Uterus (tissue), 4 donors: Measurements from ENCODE around the gene TEX2. TPM values are rescaled to one million over a fixed set of nuclear protein-coding genes. Genes with fewer than 3 reads are reported as not detected.

ENCODE experiments used
- DNase-seq, 2 donors: peaks; one replicate each; pipeline ENCODE4 v3.0.0-alpha.2; 2019 to 2020
- H3K27ac ChIP-seq, 2 donors: fragments of 200-600 bp; sonication (generic); 1 replicate in 1 of 2; 2 replicates in 1 of 2; pipeline ENCODE4 v1.5.1; 2016 to 2018
- H3K27me3 ChIP-seq, 2 donors: fragments of 200-600 bp; sonication (generic); one replicate each; pipeline ENCODE4 v1.5.1; 2018 to 2019; ENCODE audit warnings: control low read depth in 1 of 2
- H3K36me3 ChIP-seq, 2 donors: fragments of 200-600 bp; sonication (generic); one replicate each; pipeline ENCODE4 v1.5.1; 2019; ENCODE audit warnings: control low read depth in 1 of 2
- H3K4me1 ChIP-seq, 2 donors: fragments of 200-600 bp; sonication (generic); one replicate each; pipeline ENCODE4 v1.5.1; 2018 to 2019; ENCODE audit warnings: control low read depth in 1 of 2
- H3K4me3 ChIP-seq, 2 donors: fragments of 200-600 bp; sonication (generic); 1 replicate in 1 of 2; 2 replicates in 1 of 2; pipeline ENCODE4 v1.5.1; 2018 to 2019; ENCODE audit warnings: mild to moderate bottlenecking in 1 of 2
- H3K9me3 ChIP-seq, 2 donors: fragments of 200-600 bp; sonication (generic); one replicate each; pipeline ENCODE4 v1.5.1; 2019; ENCODE audit warnings: control low read depth in 1 of 2
- POLR2A ChIP-seq, 2 donors: fragments of 450-650 bp; IDR thresholded peaks; one replicate each; pipeline ENCODE4 v1.6.1; 2016; ENCODE audit warnings: antibody characterized with exemption in 2 of 2, mild to moderate bottlenecking in 1 of 2, moderate library complexity in 1 of 2
- intact Hi-C: fragments of 100-400 bp; cut with DNase I; formaldehyde crosslinking; loops from one replicate; pipeline ENCODE4 v1.15.1; 2023; ENCODE audit warnings: low total_unique reads
- total RNA-seq, 4 donors: library from RNA; depleted of rRNA in 3 of 4; stranded (reverse); fragments of >200 nt in 3 of 4; gene quantifications; one replicate each; pipeline versions ENCODE4 v1.1.0 to v1.2.4, GENCODE V29; 2014 to 2023
- TF ChIP-seq, protein P1 (sequence below), 4 experiments: fragments of 200-600 bp in 2 of 4; fragments of 450-650 bp in 2 of 4; sonication (generic) in 2 of 4; IDR thresholded peaks; one replicate each; pipeline ENCODE4 v1.5.1; 2016 to 2019; ENCODE audit warnings: antibody characterized with exemption in 4 of 4, mild to moderate bottlenecking in 2 of 4, moderate library complexity in 1 of 4
- donor health status: DM: yes; HTN: yes; CAD: no.

TEX2 gene
- total RNA-seq, 4 donors from 2014 or later: 23.8 to 43.4 (median 35.6) TPM

DNA sequence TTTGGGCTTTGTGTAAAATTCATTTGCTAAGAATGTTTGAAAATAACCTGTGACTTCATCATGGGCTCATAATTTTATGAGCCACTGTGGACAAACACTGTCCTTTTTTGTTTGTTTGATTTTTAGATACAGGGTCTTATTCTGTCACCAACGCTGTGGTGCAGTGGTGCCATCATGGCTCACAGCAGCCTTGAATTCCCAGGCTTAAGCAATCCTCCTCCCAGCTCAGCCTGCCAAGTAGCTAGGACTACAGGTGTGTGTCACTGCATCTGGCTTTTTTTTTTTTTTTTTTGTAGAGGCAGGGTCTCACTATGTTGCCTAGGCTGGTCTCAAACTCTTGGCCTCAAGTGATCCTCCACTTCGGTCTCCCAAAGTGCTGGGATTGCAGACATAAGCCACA is 8.3 kb downstream of the TEX2 start:
- no peak for TF ChIP-seq POLR2A (IDR thresholded peaks at IDR 0.05)
- TF ChIP-seq, protein P1, sequence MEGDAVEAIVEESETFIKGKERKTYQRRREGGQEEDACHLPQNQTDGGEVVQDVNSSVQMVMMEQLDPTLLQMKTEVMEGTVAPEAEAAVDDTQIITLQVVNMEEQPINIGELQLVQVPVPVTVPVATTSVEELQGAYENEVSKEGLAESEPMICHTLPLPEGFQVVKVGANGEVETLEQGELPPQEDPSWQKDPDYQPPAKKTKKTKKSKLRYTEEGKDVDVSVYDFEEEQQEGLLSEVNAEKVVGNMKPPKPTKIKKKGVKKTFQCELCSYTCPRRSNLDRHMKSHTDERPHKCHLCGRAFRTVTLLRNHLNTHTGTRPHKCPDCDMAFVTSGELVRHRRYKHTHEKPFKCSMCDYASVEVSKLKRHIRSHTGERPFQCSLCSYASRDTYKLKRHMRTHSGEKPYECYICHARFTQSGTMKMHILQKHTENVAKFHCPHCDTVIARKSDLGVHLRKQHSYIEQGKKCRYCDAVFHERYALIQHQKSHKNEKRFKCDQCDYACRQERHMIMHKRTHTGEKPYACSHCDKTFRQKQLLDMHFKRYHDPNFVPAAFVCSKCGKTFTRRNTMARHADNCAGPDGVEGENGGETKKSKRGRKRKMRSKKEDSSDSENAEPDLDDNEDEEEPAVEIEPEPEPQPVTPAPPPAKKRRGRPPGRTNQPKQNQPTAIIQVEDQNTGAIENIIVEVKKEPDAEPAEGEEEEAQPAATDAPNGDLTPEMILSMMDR (IDR thresholded peaks at IDR 0.05): no peak
- no peaks in the 10 kb centered on the region for H3K9me3 ChIP-seq
- H3K27me3 ChIP-seq: no peaks in the 10 kb centered on the region
- H3K4me3 ChIP-seq: no peak overlapping the region
- no peaks in the 10 kb centered on the region for H3K36me3 ChIP-seq
- no peak overlapping the region for H3K27ac ChIP-seq
- H3K4me1 ChIP-seq: peaks cover 0 to 3% of the 10 kb centered on the region in 2 donors
- intact Hi-C loops: no loop called here
- no peak for DNase-seq

DNA sequence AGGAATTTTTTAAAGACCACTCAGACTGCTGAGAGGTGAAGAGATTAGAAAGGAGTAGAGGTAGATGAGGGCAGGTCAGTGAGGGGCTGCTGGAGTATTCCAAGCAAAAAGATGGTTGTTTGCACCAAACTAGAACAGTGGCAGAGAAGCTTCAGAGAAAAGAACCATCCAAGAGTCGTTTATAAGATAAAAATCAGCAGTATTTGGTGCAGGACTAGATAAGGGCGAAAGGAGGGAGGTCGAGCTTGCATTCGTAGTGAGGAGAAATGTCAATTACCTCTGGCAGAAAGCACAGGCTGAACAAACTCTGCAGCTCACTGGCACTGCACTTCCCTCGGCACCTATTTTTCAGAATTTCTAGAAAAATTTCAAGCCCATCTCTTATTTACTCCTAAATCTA is 9.6 kb downstream of the TEX2 start:
- TF ChIP-seq, protein P1 (IDR thresholded peaks at IDR 0.05): no peak
- no peak for TF ChIP-seq POLR2A (IDR thresholded peaks at IDR 0.05)
- H3K36me3 ChIP-seq: no peaks in the 10 kb centered on the region
- peaks cover 0 to 3% of the 10 kb centered on the region in 2 donors for H3K4me1 ChIP-seq
- no peaks in the 10 kb centered on the region for H3K27me3 ChIP-seq
- H3K27ac ChIP-seq: no peak overlapping the region
- H3K9me3 ChIP-seq: no peaks in the 10 kb centered on the region
- H3K4me3 ChIP-seq: no peak overlapping the region
- DNase-seq: no peak
- intact Hi-C loops: no loop called here

DNA sequence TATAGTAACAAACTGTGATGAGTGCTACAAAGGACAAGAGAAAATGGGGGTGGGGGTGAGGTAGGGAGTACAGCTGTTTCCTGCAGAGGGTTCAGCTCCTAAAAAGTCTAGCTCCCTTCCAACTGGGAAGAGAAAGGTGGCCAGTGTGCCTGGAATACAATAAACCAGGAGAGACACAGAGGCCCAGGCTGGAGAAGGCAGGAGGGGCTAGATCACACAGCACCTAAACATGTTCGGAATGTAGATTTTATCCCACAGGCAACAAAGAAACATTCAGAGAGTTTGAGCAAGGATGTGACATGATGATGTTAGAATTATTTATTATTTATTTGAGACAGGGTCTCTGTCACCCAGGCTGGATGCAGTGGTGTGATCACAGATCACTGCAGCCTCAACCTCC is 10.2 kb downstream of the TEX2 start:
- Histone ChIP-seq H3K27ac (no peak overlapping the region), H3K4me3 (no peak overlapping the region), H3K36me3 (no peaks in the 10 kb centered on the region), H3K27me3 (no peaks in the 10 kb centered on the region), H3K9me3 (no peaks in the 10 kb centered on the region), H3K4me1 (peaks cover 0 to 3% of the 10 kb centered on the region in 2 donors)
- intact Hi-C loops: no loop called here
- no peak for DNase-seq
- TF ChIP-seq POLR2A (IDR thresholded peaks at IDR 0.05): no peak
- TF ChIP-seq, protein P1 (IDR thresholded peaks at IDR 0.05): no peak

DNA sequence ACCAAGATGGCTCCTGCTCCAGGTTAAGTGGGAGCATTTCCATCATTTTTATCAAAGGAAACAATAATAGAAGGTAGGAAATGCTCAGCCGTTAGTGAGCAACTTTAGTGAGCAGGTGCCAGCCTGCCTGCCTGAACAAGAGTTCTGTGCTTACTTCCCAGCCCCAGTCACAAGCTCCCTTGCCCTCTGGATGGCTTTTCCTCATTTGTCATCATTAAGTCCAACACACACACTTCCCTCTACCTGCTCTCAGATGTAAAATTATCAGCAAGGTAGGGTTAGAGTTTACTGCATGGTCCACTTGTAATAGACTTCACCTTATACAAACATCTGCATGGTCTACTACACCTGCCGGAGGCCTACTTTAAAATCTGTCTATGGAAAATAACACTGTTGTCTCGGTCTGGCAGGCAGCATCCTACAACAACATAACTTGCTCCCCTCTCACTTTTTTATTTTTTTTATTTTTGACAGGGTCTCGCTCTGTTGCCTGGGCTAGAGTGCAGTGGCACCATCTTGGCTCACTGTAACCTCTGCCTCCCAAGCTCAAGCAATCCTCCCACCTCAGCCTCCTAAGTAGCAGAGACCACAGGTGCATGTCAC is 12.7 kb downstream of the TEX2 start:
- no peak overlapping the region for H3K4me3 ChIP-seq
- no peak for DNase-seq
- H3K9me3 ChIP-seq: no peaks in the 10 kb centered on the region
- TF ChIP-seq, protein P1 (IDR thresholded peaks at IDR 0.05): no peak
- TF ChIP-seq POLR2A (IDR thresholded peaks at IDR 0.05): no peak
- H3K27ac ChIP-seq: peak overlapping the region in 1 of 2 donors; percentile 2
- intact Hi-C loops: no loop called here
- H3K27me3 ChIP-seq: no peaks in the 10 kb centered on the region
- H3K36me3 ChIP-seq: no peaks in the 10 kb centered on the region
- H3K4me1 ChIP-seq: no peaks in the 10 kb centered on the region

DNA sequence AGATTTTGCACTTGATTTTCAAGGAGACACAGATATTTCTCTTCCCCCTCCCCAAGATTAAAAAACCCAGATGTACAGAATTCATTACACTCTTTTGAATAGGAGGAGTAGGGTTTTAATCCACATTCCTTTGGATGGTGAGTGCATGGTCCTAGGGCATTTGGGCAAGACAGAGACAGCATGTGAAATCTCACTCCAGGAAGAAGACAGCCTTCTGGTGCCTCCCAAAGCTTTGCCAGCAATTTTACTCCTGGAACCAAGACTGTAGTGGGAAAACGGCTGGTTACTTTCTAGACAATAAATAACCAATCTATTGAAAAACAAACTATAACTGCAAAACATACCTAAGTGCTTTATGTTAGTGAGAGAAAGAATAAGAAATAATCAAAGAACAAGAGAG is 15.2 kb downstream of the TEX2 start:
- Histone ChIP-seq H3K27ac (no peak overlapping the region), H3K27me3 (no peaks in the 10 kb centered on the region), H3K4me3 (no peak overlapping the region), H3K36me3 (no peaks in the 10 kb centered on the region), H3K9me3 (no peaks in the 10 kb centered on the region), H3K4me1 (no peaks in the 10 kb centered on the region)
- intact Hi-C loops: loop anchor here (5.0 kb wide), 1 partner anchor 401 kb away; no protein-coding TSS in a partner anchor
- DNase-seq: no peak
- TF ChIP-seq, protein P1 (IDR thresholded peaks at IDR 0.05): no peak
- TF ChIP-seq POLR2A (IDR thresholded peaks at IDR 0.05): no peak
